Cardiac muscle cell (in vitro differentiated cells and primary cell): ENCODE data around the gene GUK1. TPM values are rescaled to one million over a fixed set of nuclear protein-coding genes. Genes with fewer than 3 reads are reported as not detected.

Source experiments
- DNase-seq, 2 donors: peaks; one replicate each; pipeline versions ENCODE4 v3.0.0 to v3.0.0-alpha.2; 2010 to 2017; ENCODE audit warnings: low read depth in 1 of 2, low spot score in 1 of 2
- H3K27ac ChIP-seq: fragments of 200-600 bp; sonication (generic); 2 replicates; pipeline ENCODE4 v1.5.1; 2016
- H3K27me3 ChIP-seq: fragments of 200-600 bp; sonication (generic); 2 replicates; pipeline ENCODE4 v1.6.0; 2016; ENCODE audit warnings: control low read depth
- H3K36me3 ChIP-seq: fragments of 200-600 bp; sonication (generic); 2 replicates; pipeline ENCODE4 v1.5.1; 2016; ENCODE audit warnings: control low read depth
- H3K4me1 ChIP-seq: fragments of 200-600 bp; sonication (generic); 2 replicates; pipeline ENCODE4 v1.8.1; 2017; ENCODE audit warnings: low read depth, mild to moderate bottlenecking, mixed run types
- H3K4me3 ChIP-seq: fragments of 200-600 bp; sonication (generic); 2 replicates; pipeline ENCODE4 v1.5.1; 2016; ENCODE audit warnings: mild to moderate bottlenecking
- H3K9me3 ChIP-seq: fragments of 200-600 bp; sonication (generic); 2 replicates; pipeline ENCODE4 v1.5.1; 2017; ENCODE audit warnings: low read depth, mild to moderate bottlenecking, control low read depth
- CTCF ChIP-seq: IDR thresholded peaks from 2 replicates; pipeline ENCODE4 v1.5.1; 2012; ENCODE audit warnings: low read depth, mild to moderate bottlenecking, low read length
- polyA plus RNA-seq: library from polyadenylated mRNA; unstranded; fragments of >200 nt; fragmentation: Nextera tagmentation; extraction: Ambion mirVana; gene quantifications from 2 replicates; pipeline ENCODE4 v1.2.1, GENCODE V29; 2016
- total RNA-seq: library from RNA; depleted of rRNA; stranded (reverse); fragments of >200 nt; gene quantifications from 2 replicates; pipeline ENCODE4 v1.2.3, GENCODE V29; 2016

GUK1 gene
- total and polyA plus RNA-seq, 2 experiments from 2014 or later, result 354 to 450 TPM

GRCh38 chr1:228094432-228095016 lies 45.6 kb upstream of the GUK1 start:
- peaks cover 1% of the 10 kb centered on the region for H3K4me1 ChIP-seq
- H3K9me3 ChIP-seq, result no peaks in the 10 kb centered on the region
- TF ChIP-seq CTCF, result no peak
- H3K27ac ChIP-seq, result no peak overlapping the region
- no peak overlapping the region for H3K4me3 ChIP-seq
- no peak for DNase-seq
- peaks cover 19% of the 10 kb centered on the region for H3K36me3 ChIP-seq
- no peaks in the 10 kb centered on the region for H3K27me3 ChIP-seq

DNA sequence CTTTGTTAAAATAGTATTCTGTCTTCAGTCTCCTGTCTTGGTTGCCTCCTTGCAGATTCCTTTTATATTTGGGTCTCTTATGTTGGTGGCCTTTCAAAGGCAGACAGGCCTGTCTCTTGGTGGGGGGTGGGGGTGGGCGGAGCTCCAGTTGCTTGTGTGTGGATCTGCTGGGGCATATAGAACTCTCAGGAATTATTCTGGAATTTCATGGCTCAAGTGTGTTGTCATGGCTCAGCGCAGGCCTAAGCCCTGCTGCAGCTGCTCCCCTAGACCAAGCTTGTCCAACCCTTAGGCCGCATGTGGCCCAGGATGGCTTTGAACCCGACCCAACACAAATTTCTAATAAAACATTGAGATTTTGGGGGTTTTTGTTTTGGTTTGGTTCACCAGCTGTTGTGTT lies 44.9 kb upstream of the GUK1 start:
- Histone ChIP-seq H3K4me1 (no peaks in the 10 kb centered on the region), H3K36me3 (peaks cover 23% of the 10 kb centered on the region), H3K27ac (peak overlapping the region; percentile 22), H3K27me3 (no peaks in the 10 kb centered on the region), H3K4me3 (no peak overlapping the region), H3K9me3 (no peaks in the 10 kb centered on the region)
- DNase-seq, result no peak
- TF ChIP-seq CTCF, result no peak

- DNase-seq, result no peak
These were observed 44.1 kb upstream of the GUK1 start for GRCh38 chr1:228095938-228096337.

GRCh38 chr1:228096416-228097332 lies 43.4 kb upstream of the GUK1 start:
- H3K4me3 ChIP-seq, result no peak overlapping the region
- peaks cover 27% of the 10 kb centered on the region for H3K36me3 ChIP-seq
- H3K27ac ChIP-seq, result no peak overlapping the region
- TF ChIP-seq CTCF, result no peak
- no peaks in the 10 kb centered on the region for H3K27me3 ChIP-seq
- H3K9me3 ChIP-seq, result no peaks in the 10 kb centered on the region
- no peaks in the 10 kb centered on the region for H3K4me1 ChIP-seq
- DNase-seq, result no peak

More at GRCh38 chr1:228095938-228096337, 44.1 kb upstream of the GUK1 start:
- Histone ChIP-seq H3K4me3 (no peak overlapping the region), H3K4me1 (no peaks in the 10 kb centered on the region), H3K36me3 (peaks cover 26% of the 10 kb centered on the region), H3K27me3 (no peaks in the 10 kb centered on the region), H3K9me3 (no peaks in the 10 kb centered on the region), H3K27ac (no peak overlapping the region)
- TF ChIP-seq CTCF, result no peak

DNA sequence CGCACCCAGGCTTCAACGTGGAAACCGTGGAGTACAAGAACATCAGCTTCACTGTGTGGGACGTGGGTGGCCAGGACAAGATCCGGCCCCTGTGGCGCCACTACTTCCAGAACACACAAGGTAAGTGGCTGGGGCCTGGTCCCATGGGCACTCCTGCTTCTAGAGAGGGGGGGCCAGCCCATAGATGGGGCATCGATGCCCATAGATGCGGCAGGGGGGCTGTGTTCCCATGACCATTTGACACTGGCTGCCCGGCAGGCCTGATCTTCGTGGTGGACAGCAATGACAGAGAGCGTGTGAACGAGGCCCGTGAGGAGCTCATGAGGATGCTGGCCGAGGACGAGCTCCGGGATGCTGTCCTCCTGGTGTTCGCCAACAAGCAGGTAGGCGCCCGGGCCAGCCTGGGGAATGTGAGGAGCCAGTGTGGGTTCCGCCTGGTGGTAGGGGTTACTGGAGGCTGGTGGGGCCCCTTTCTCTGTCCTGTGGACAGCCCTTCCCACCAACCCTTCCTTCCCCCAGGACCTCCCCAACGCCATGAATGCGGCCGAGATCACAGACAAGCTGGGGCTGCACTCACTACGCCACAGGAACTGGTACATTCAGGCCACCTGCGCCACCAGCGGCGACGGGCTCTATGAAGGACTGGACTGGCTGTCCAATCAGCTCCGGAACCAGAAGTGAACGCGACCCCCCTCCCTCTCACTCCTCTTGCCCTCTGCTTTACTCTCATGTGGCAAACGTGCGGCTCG lies 42.6 kb upstream of the GUK1 start:
- no peak for TF ChIP-seq CTCF
- H3K4me3 ChIP-seq, result no peak overlapping the region
- peaks cover 27% of the 10 kb centered on the region for H3K36me3 ChIP-seq
- DNase-seq, result no peak
- no peaks in the 10 kb centered on the region for H3K9me3 ChIP-seq
- no peak overlapping the region for H3K27ac ChIP-seq
- no peaks in the 10 kb centered on the region for H3K27me3 ChIP-seq
- no peaks in the 10 kb centered on the region for H3K4me1 ChIP-seq
